RPMI7951 (cell line): ENCODE measurements around the gene NOL4L. TPM values are rescaled to one million over a fixed set of nuclear protein-coding genes. Genes with fewer than 3 reads are reported as not detected.
A peak's percentile ranks its signal among the peaks of the same experiment; 100 is the strongest.
"Not testable (repeated sequence)": the region's sequence is repeated elsewhere in the genome, so short reads cannot be mapped to it uniquely, and the experiment has no call there.

Experiments
- DNase-seq: peaks from one replicate; pipeline ENCODE4 v3.0.0-alpha.2; 2012; ENCODE audit warnings: low read depth
- total RNA-seq: library from RNA; depleted of rRNA; stranded (reverse); fragments of >200 nt; shearing (Covaris generic); gene quantifications from 2 replicates; pipeline ENCODE4 v1.2.3, GENCODE V29; 2014

The NOL4L gene
- total RNA-seq, 1 experiment from 2014 or later = 8.7 TPM

GRCh38 chr20:32597714-32598113 is 12.6 kb upstream of the NOL4L start:
- no peak for DNase-seq

GRCh38 chr20:32596681-32597252 is 11.6 kb upstream of the NOL4L start:
- no peak for DNase-seq

GRCh38 chr20:32595143-32595542 is 10.0 kb upstream of the NOL4L start:
- DNase-seq = no peak

- DNase-seq = not testable (repeated sequence)
These were observed 9.5 kb upstream of the NOL4L start for GRCh38 chr20:32594669-32595068.

GRCh38 chr20:32594204-32594603 is 9.1 kb upstream of the NOL4L start:
- no peak for DNase-seq

- not testable (repeated sequence) for DNase-seq
These were observed 7.5 kb upstream of the NOL4L start for GRCh38 chr20:32592616-32593015.

- DNase-seq = no peak
These were observed 6.9 kb upstream of the NOL4L start for GRCh38 chr20:32592022-32592421.

GRCh38 chr20:32589769-32590168 is 4.6 kb upstream of the NOL4L start:
- DNase-seq = no peak

- DNase-seq = peak; percentile 58
These were observed 4.1 kb upstream of the NOL4L start for GRCh38 chr20:32589256-32589655.

- DNase-seq = no peak
These were observed 2.9 kb upstream of the NOL4L start for GRCh38 chr20:32588040-32588439.

- DNase-seq = no peak
These were observed 1.2 kb upstream of the NOL4L start for GRCh38 chr20:32586291-32586690.

- DNase-seq = no peak
These were observed 524 bp upstream of the NOL4L start for GRCh38 chr20:32585586-32586127.

- DNase-seq = no peak
These were observed 1.5 kb downstream of the NOL4L start for GRCh38 chr20:32583581-32584070.

GRCh38 chr20:32582659-32583580 is 2.2 kb downstream of the NOL4L start:
- peak; percentile 7 for DNase-seq

- DNase-seq = no peak
These were observed 3.1 kb downstream of the NOL4L start for GRCh38 chr20:32581839-32582658.

GRCh38 chr20:32580970-32581838 is 3.9 kb downstream of the NOL4L start:
- DNase-seq = peak; percentile 22

GRCh38 chr20:32580219-32580969 is 4.7 kb downstream of the NOL4L start:
- DNase-seq = no peak

GRCh38 chr20:32578840-32579390 is 6.2 kb downstream of the NOL4L start:
- DNase-seq = no peak

GRCh38 chr20:32578062-32578461 is 7.1 kb downstream of the NOL4L start:
- DNase-seq = not testable (repeated sequence)

- DNase-seq = no peak
These were observed 7.5 kb downstream of the NOL4L start for GRCh38 chr20:32577657-32578056.
